GM23248 (cell line): ENCODE data around the gene CCDC74B. TPM values are rescaled to one million over a fixed set of nuclear protein-coding genes. Genes with fewer than 3 reads are reported as not detected.
A peak's percentile ranks its signal among the peaks of the same experiment; 100 is the strongest.
"Not testable (repeated sequence)": the region's sequence is repeated elsewhere in the genome, so short reads cannot be mapped to it uniquely, and the experiment has no call there.

Experiments used
- DNase-seq: peaks from one replicate; pipeline ENCODE4 v3.0.0-alpha.2; 2015
- H2AFZ ChIP-seq: fragments of 200-600 bp; sonication (generic); 2 replicates; pipeline ENCODE4 v1.6.1; 2016; ENCODE audit warnings: antibody characterized with exemption
- H3F3A ChIP-seq: fragments of 200-600 bp; sonication (generic); 2 replicates; pipeline ENCODE4 v1.6.1; 2016; ENCODE audit warnings: mild to moderate bottlenecking, antibody characterized with exemption, mixed run types; ENCODE audit not compliant: insufficient read depth
- H3K27ac ChIP-seq: fragments of 200-600 bp; sonication (generic); 2 replicates; pipeline ENCODE4 v1.5.1; 2016; ENCODE audit warnings: mild to moderate bottlenecking
- H3K27me3 ChIP-seq: fragments of 200-600 bp; sonication (generic); replicated peaks from 2 replicates; pipeline ENCODE4 v1.6.1; 2016; ENCODE audit warnings: mild to moderate bottlenecking; ENCODE audit not compliant: insufficient read depth
- H3K36me3 ChIP-seq: fragments of 200-600 bp; sonication (generic); 2 replicates; pipeline ENCODE4 v1.6.1; 2016; ENCODE audit warnings: low read depth, mild to moderate bottlenecking
- H3K4me1 ChIP-seq: fragments of 200-600 bp; sonication (generic); 2 replicates; pipeline ENCODE4 v1.6.1; 2016; ENCODE audit warnings: mild to moderate bottlenecking; ENCODE audit not compliant: insufficient read depth
- H3K4me2 ChIP-seq: fragments of 200-600 bp; sonication (generic); one replicate; pipeline ENCODE4 v1.6.1; 2016; ENCODE audit warnings: mild to moderate bottlenecking; ENCODE audit not compliant: unreplicated experiment
- H3K4me3 ChIP-seq: fragments of 200-600 bp; sonication (generic); 2 replicates; pipeline ENCODE4 v1.5.1; 2016; ENCODE audit warnings: mild to moderate bottlenecking
- H3K79me2 ChIP-seq: fragments of 200-600 bp; sonication (generic); 2 replicates; pipeline ENCODE4 v1.6.1; 2016; ENCODE audit warnings: mild to moderate bottlenecking; ENCODE audit not compliant: insufficient read depth
- H3K9ac ChIP-seq: fragments of 200-600 bp; sonication (generic); 2 replicates; pipeline ENCODE4 v1.6.1; 2016; ENCODE audit warnings: mild to moderate bottlenecking
- H3K9me2 ChIP-seq: fragments of 200-600 bp; sonication (generic); 2 replicates; pipeline ENCODE4 v1.6.1; 2016; ENCODE audit warnings: mixed run types, mild to moderate bottlenecking, moderate library complexity; ENCODE audit not compliant: insufficient read depth
- H3K9me3 ChIP-seq: fragments of 200-600 bp; sonication (generic); one replicate; pipeline ENCODE4 v1.6.1; 2017; ENCODE audit warnings: low read depth
- H4K20me1 ChIP-seq: fragments of 200-600 bp; sonication (generic); 2 replicates; pipeline ENCODE4 v1.6.0; 2016; ENCODE audit not compliant: insufficient read depth
- EZH2 ChIP-seq: fragments of 200-600 bp; sonication (generic); IDR thresholded peaks from 2 replicates; pipeline ENCODE4 v1.6.1; 2018; ENCODE audit warnings: antibody characterized with exemption, mild to moderate bottlenecking; ENCODE audit not compliant: insufficient read depth, poor library complexity, severe bottlenecking
- EZH2phosphoT487 ChIP-seq: fragments of 200-600 bp; sonication (generic); IDR thresholded peaks from 2 replicates; pipeline ENCODE4 v1.6.1; 2018; ENCODE audit warnings: antibody characterized with exemption, moderate library complexity, mild to moderate bottlenecking, low read depth; ENCODE audit not compliant: insufficient read depth
- WGBS, 2 experiments: methylation state at CpG; one replicate each; pipeline ENCODE4 v1.1.6; 2015 to 2017; ENCODE audit warnings: low lambda C conversion rate in 2 of 2, low coverage in 1 of 2; ENCODE audit errors: missing lambda C conversion rate in 2 of 2; 5-methylcytosine and 5-hydroxymethylcytosine counted together
- in situ Hi-C: fragments of 300-500 bp; cut with MboI; formaldehyde crosslinking; loops from 2 replicates; pipeline ENCODE4 v1.15.0; 2020
- polyA plus RNA-seq: library from polyadenylated mRNA; unstranded; fragments of >200 nt; fragmentation: Nextera tagmentation; extraction: Ambion mirVana; gene quantifications from 2 replicates; pipeline ENCODE4 v1.2.1, GENCODE V29; 2016
- total RNA-seq: library from RNA; depleted of rRNA; stranded (reverse); fragments of >200 nt; shearing (Covaris generic); gene quantifications from 2 replicates; pipeline ENCODE4 v1.2.3, GENCODE V29; 2014

The CCDC74B gene
- total and polyA plus RNA-seq, 2 experiments from 2014 or later, result 10.8 to 10.9 TPM

DNA sequence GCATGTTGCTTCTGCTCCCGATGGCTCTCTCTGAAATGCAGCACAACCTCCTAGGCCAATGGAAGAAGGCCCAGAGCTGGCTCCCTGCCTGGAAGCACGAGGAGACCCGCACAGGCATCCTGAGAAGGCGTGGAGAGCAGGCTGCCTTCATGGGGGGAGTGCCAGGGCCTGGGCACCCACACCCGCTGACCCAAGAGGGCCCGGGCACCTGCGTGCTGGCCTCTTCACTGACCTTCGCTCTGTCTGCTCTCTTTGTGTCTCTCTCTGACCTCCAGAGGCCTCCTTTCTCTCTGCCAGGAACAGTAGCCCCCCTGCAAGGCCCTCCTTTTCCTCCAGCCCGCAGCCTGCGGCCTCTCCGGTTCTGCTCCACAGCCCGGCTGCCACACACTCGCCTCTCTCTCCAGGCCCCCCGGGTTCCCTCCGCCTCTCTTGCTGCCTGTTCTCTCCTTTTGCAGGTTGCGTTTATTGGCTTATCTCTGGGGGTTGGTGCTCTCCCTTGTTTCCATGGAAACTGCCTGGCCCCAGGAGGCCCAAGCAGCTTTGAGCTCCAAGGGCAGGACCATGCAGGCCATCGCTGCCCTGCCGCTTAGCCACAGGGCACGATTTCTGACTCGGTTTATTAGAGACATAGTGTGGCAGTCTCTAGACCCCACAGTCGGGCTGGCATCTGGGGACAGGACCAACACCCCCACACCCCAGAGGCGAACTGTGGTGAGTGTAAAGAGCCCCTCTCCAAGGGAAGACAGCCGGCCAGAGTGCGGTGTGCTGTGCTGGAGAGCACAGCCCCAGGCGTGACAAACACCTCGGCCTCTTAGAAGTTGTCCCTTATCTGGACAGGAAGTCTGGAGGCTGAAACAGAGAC, 38.8 kb upstream of the CCDC74B start:
- Histone ChIP-seq H3K9ac (peak overlapping the region; percentile 90), H3K79me2 (peaks cover 72% of the 10 kb centered on the region), H3K9me3 (no peaks in the 10 kb centered on the region), H3K27me3 (no peaks in the 10 kb centered on the region), H3K4me2 (peak overlapping the region; percentile 81), H3K4me3 (peak overlapping the region; percentile 85), H2AFZ (peak overlapping the region; percentile 65; the same call in 1 of the 2 replicates), H4K20me1 (no peaks in the 10 kb centered on the region), H3F3A (no peaks in the 10 kb centered on the region), H3K36me3 (no peaks in the 10 kb centered on the region), H3K4me1 (peaks cover 10% of the 10 kb centered on the region), H3K27ac (peak overlapping the region; percentile 51; the same call in 1 of the 2 replicates), H3K9me2 (no peaks in the 10 kb centered on the region)
- peak; percentile 6 for DNase-seq
- in situ Hi-C loops, result loop anchor here (10.0 kb wide), 1 partner anchor 151 kb away; no protein-coding TSS in a partner anchor
- TF ChIP-seq EZH2 (no peak), EZH2phosphoT487 (no peak)
- 66 to 68% methylated on average over 23 to 26 of the region's 26 CpGs for WGBS, 2 experiments

DNA sequence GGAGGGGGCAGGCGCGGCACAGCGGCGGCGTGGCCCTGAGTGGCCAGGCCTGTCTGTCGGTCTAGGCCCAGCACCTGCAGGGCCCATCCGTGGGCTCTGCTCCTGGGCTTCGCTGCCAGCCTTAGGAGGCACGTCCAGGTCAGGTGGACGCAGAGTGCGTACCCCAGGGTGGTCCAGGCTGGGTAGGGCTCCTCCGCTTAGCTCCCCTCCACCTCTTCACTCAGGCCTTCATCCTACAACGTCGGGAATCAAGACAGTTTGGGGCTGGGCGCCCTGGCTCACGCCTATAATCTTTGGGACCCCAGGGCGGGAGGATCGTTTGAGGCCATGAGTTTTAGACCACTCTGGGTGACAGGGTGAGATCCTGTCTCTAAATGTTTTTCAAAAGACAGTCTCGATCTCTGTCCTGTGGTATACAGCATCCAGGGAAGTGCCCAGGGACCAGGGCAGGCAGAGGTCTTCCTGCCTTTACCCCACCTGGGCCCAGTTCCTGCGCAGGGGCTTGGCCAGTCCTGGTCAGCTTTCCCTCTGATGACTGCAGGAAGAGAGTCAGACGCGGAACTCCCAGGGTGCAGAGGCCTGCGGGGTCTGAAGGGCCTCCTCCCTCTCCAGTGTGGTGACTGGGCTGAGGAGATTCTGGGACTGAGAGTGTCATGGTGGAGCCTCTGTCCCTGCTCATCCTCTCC, 38.1 kb upstream of the CCDC74B start:
- H4K20me1 ChIP-seq, H3K4me1 ChIP-seq, H3F3A ChIP-seq, H3K9me3 ChIP-seq, H3K27me3 ChIP-seq, H3K36me3 ChIP-seq, H3K9me2 ChIP-seq: not testable (repeated sequence)
- peak overlapping the region; percentile 85 for H3K4me3 ChIP-seq
- H2AFZ ChIP-seq, result peak overlapping the region; percentile 65
- 15 to 19% methylated on average over 18 to 20 of the region's 23 CpGs for WGBS, 2 experiments
- peak overlapping the region; percentile 51 for H3K27ac ChIP-seq
- peak overlapping the region; percentile 81 for H3K4me2 ChIP-seq
- H3K79me2 ChIP-seq, result peaks cover 80% of the 10 kb centered on the region
- in situ Hi-C loops, result loop anchor here (10.0 kb wide), 1 partner anchor 152 kb away; no protein-coding TSS in a partner anchor
- peak overlapping the region; percentile 90 for H3K9ac ChIP-seq
- peak; percentile 60 for DNase-seq

- H3K36me3 ChIP-seq, H4K20me1 ChIP-seq, H3F3A ChIP-seq, H3K9me3 ChIP-seq, H3K27me3 ChIP-seq, H3K4me1 ChIP-seq, H3K9me2 ChIP-seq: not testable (repeated sequence)
- H3K27ac ChIP-seq, result peak within 1 kb of the TSS; percentile 70
- peak; percentile 90 for DNase-seq
- peaks cover 85% of the 10 kb centered on the region for H3K79me2 ChIP-seq
- H3K4me3 ChIP-seq, result peak within 1 kb of the TSS; percentile 85
- in situ Hi-C loops, result loop anchor here (10.0 kb wide), 1 partner anchor 153 kb away; no protein-coding TSS in a partner anchor
- peak within 1 kb of the TSS; percentile 90 for H3K9ac ChIP-seq
- H3K4me2 ChIP-seq, result peak within 1 kb of the TSS; percentile 91
- H2AFZ ChIP-seq, result peak within 1 kb of the TSS; percentile 88
- 1 to 2% methylated on average over 26 to 28 of the region's 86 CpGs for WGBS, 2 experiments
Measured at GRCh38 chr2:130181880-130182682, 37.2 kb upstream of the CCDC74B start, which contains the start of gene MZT2B. Gene MZT2B (plus strand): TSS chr2:130182262. CDS start chr2:130182283, 21 bp downstream.

GRCh38 chr2:130181325-130181879, 36.5 kb upstream of the CCDC74B start, which contains the start of gene SMPD4:
Gene SMPD4 (minus strand): TSS chr2:130181602. CDS start chr2:130176592, 5,010 bp downstream.
- H2AFZ ChIP-seq, result peak within 1 kb of the TSS; percentile 88
- peak within 1 kb of the TSS; percentile 91 for H3K4me2 ChIP-seq
- DNase-seq, result peak; percentile 98
- H3K9ac ChIP-seq, result peak within 1 kb of the TSS; percentile 90
- TF ChIP-seq EZH2phosphoT487 (no peak), EZH2 (no peak)
- peak within 1 kb of the TSS; percentile 70 for H3K27ac ChIP-seq
- H3K9me2 ChIP-seq, result no peaks in the 10 kb centered on the region
- 0 to 1% methylated on average over 29 to 55 of the region's 55 CpGs for WGBS, 2 experiments
- H3K79me2 ChIP-seq, result peaks cover 85% of the 10 kb centered on the region
- H3F3A ChIP-seq, result no peaks in the 10 kb centered on the region
- no peaks in the 10 kb centered on the region for H4K20me1 ChIP-seq
- H3K4me3 ChIP-seq, result peak within 1 kb of the TSS; percentile 85
- peaks cover 10% of the 10 kb centered on the region for H3K4me1 ChIP-seq
- H3K27me3 ChIP-seq, result no peaks in the 10 kb centered on the region
- no peaks in the 10 kb centered on the region for H3K9me3 ChIP-seq
- in situ Hi-C loops, result loop anchor here (10.0 kb wide), 1 partner anchor 153 kb away; no protein-coding TSS in a partner anchor
- no peaks in the 10 kb centered on the region for H3K36me3 ChIP-seq

- not testable (repeated sequence) for H3K36me3 ChIP-seq, H3F3A ChIP-seq, H3K9me2 ChIP-seq, H3K4me1 ChIP-seq, H3K27me3 ChIP-seq, H4K20me1 ChIP-seq, H3K9me3 ChIP-seq
- H3K27ac ChIP-seq, result peak overlapping the region; percentile 70
- WGBS, 2 experiments, result 20% methylated on average over 38 of the region's 38 CpGs
- peak overlapping the region; percentile 91 for H3K4me2 ChIP-seq
- in situ Hi-C loops, result loop anchor here (10.0 kb wide), 1 partner anchor 154 kb away; no protein-coding TSS in a partner anchor
- H3K4me3 ChIP-seq, result peak overlapping the region; percentile 85
- peak; percentile 36 for DNase-seq
- peak overlapping the region; percentile 88 for H2AFZ ChIP-seq
- H3K79me2 ChIP-seq, result peaks cover 90% of the 10 kb centered on the region
- H3K9ac ChIP-seq, result peak overlapping the region; percentile 90
Measured at GRCh38 chr2:130180404-130181324, 35.8 kb upstream of the CCDC74B start.
